Measurements from ENCODE around the gene DUT. TPM values are rescaled to one million over a fixed set of nuclear protein-coding genes. Genes with fewer than 3 reads are reported as not detected.

The DUT gene
- total RNA-seq, 1 donor from 2014 or later = 273 TPM

GRCh38 chr15:48366584-48367312 is 35.5 kb downstream of the DUT start:
- DNase-seq = no peak
- Mint-ChIP-seq H3K27ac (no peak overlapping the region), H3K4me1 (no peaks in the 10 kb centered on the region), H3K36me3 (ENCODE audit: low read depth) (no peaks in the 10 kb centered on the region), H3K9me3 (peaks cover 3% of the 10 kb centered on the region), H3K4me3 (no peak overlapping the region), H3K27me3 (peaks cover 12% of the 10 kb centered on the region)
- intact Hi-C loops (cut with micrococcal nuclease) = no loop called here

GRCh38 chr15:48367483-48367882 is 36.3 kb downstream of the DUT start:
- Mint-ChIP-seq H3K4me3 (no peak overlapping the region), H3K4me1 (no peaks in the 10 kb centered on the region), H3K27me3 (peaks cover 12% of the 10 kb centered on the region), H3K9me3 (peaks cover 3% of the 10 kb centered on the region), H3K36me3 (ENCODE audit: low read depth) (no peaks in the 10 kb centered on the region), H3K27ac (no peak overlapping the region)
- no peak for DNase-seq
- intact Hi-C loops (cut with micrococcal nuclease) = no loop called here

- Mint-ChIP-seq H3K27me3 (peaks cover 17% of the 10 kb centered on the region), H3K9me3 (no peaks in the 10 kb centered on the region), H3K4me1 (no peaks in the 10 kb centered on the region)
These were observed 39.2 kb downstream of the DUT start for GRCh38 chr15:48370460-48370859.

GRCh38 chr15:48371550-48371949 is 40.3 kb downstream of the DUT start:
- intact Hi-C loops (cut with micrococcal nuclease) = no loop called here
- no peak for DNase-seq
- Mint-ChIP-seq H3K4me1 (no peaks in the 10 kb centered on the region), H3K36me3 (ENCODE audit: low read depth) (no peaks in the 10 kb centered on the region), H3K27me3 (peaks cover 19% of the 10 kb centered on the region), H3K9me3 (no peaks in the 10 kb centered on the region), H3K4me3 (no peak overlapping the region), H3K27ac (no peak overlapping the region)

More at GRCh38 chr15:48370460-48370859, 39.2 kb downstream of the DUT start:
- H3K27ac Mint-ChIP-seq = no peak overlapping the region
- H3K36me3 Mint-ChIP-seq (ENCODE audit: low read depth) = no peaks in the 10 kb centered on the region
- no peak for DNase-seq
- intact Hi-C loops (cut with micrococcal nuclease) = no loop called here
- H3K4me3 Mint-ChIP-seq = no peak overlapping the region

- no peak for DNase-seq
- peaks cover 17% of the 10 kb centered on the region for H3K27me3 Mint-ChIP-seq
- H3K4me1 Mint-ChIP-seq = no peaks in the 10 kb centered on the region
- H3K36me3 Mint-ChIP-seq (ENCODE audit: low read depth) = no peaks in the 10 kb centered on the region
- intact Hi-C loops (cut with micrococcal nuclease) = no loop called here
- H3K9me3 Mint-ChIP-seq = no peaks in the 10 kb centered on the region
- H3K4me3 Mint-ChIP-seq = no peak overlapping the region
- no peak overlapping the region for H3K27ac Mint-ChIP-seq
These were observed 40.7 kb downstream of the DUT start for GRCh38 chr15:48371961-48372360.

GRCh38 chr15:48373821-48374451 is 42.7 kb downstream of the DUT start:
- H3K27ac Mint-ChIP-seq = no peak overlapping the region
- H3K4me3 Mint-ChIP-seq = no peak overlapping the region
- no peaks in the 10 kb centered on the region for H3K36me3 Mint-ChIP-seq (ENCODE audit: low read depth)
- peaks cover 18% of the 10 kb centered on the region for H3K27me3 Mint-ChIP-seq
- DNase-seq = no peak
- intact Hi-C loops (cut with micrococcal nuclease) = no loop called here
- H3K4me1 Mint-ChIP-seq = no peaks in the 10 kb centered on the region
- peaks cover 5% of the 10 kb centered on the region for H3K9me3 Mint-ChIP-seq

GRCh38 chr15:48374472-48374871 is 43.2 kb downstream of the DUT start:
- H3K36me3 Mint-ChIP-seq (ENCODE audit: low read depth) = no peaks in the 10 kb centered on the region
- H3K4me3 Mint-ChIP-seq = no peak overlapping the region
- H3K9me3 Mint-ChIP-seq = peaks cover 5% of the 10 kb centered on the region
- no peak for DNase-seq
- peaks cover 15% of the 10 kb centered on the region for H3K27me3 Mint-ChIP-seq
- no peaks in the 10 kb centered on the region for H3K4me1 Mint-ChIP-seq
- intact Hi-C loops (cut with micrococcal nuclease) = no loop called here
- H3K27ac Mint-ChIP-seq = no peak overlapping the region

GRCh38 chr15:48375767-48376166 is 44.5 kb downstream of the DUT start:
- no peak overlapping the region for H3K4me3 Mint-ChIP-seq
- intact Hi-C loops (cut with micrococcal nuclease) = no loop called here
- no peak for DNase-seq
- no peak overlapping the region for H3K27ac Mint-ChIP-seq
- H3K4me1 Mint-ChIP-seq = no peaks in the 10 kb centered on the region
- H3K36me3 Mint-ChIP-seq (ENCODE audit: low read depth) = no peaks in the 10 kb centered on the region
- H3K27me3 Mint-ChIP-seq = peaks cover 14% of the 10 kb centered on the region
- H3K9me3 Mint-ChIP-seq = peaks cover 5% of the 10 kb centered on the region

GRCh38 chr15:48380198-48380597 is 49.0 kb downstream of the DUT start:
- no peaks in the 10 kb centered on the region for H3K4me1 Mint-ChIP-seq
- peaks cover 14% of the 10 kb centered on the region for H3K27me3 Mint-ChIP-seq
- intact Hi-C loops (cut with micrococcal nuclease) = no loop called here
- peaks cover 5% of the 10 kb centered on the region for H3K9me3 Mint-ChIP-seq
- no peak for DNase-seq
- H3K36me3 Mint-ChIP-seq (ENCODE audit: low read depth) = no peaks in the 10 kb centered on the region
- no peak overlapping the region for H3K4me3 Mint-ChIP-seq
- no peak overlapping the region for H3K27ac Mint-ChIP-seq

GRCh38 chr15:48381861-48382260 is 50.6 kb downstream of the DUT start:
- no peaks in the 10 kb centered on the region for H3K4me1 Mint-ChIP-seq

GRCh38 chr15:48383031-48383430 is 51.8 kb downstream of the DUT start:
- no peaks in the 10 kb centered on the region for H3K9me3 Mint-ChIP-seq
- H3K27me3 Mint-ChIP-seq = peaks cover 8% of the 10 kb centered on the region
- H3K36me3 Mint-ChIP-seq (ENCODE audit: low read depth) = no peaks in the 10 kb centered on the region
- H3K4me3 Mint-ChIP-seq = no peak overlapping the region
- intact Hi-C loops (cut with micrococcal nuclease) = no loop called here
- no peak for DNase-seq
- no peaks in the 10 kb centered on the region for H3K4me1 Mint-ChIP-seq
- no peak overlapping the region for H3K27ac Mint-ChIP-seq

More at GRCh38 chr15:48381861-48382260, 50.6 kb downstream of the DUT start:
- DNase-seq = no peak
- Mint-ChIP-seq H3K27ac (no peak overlapping the region), H3K27me3 (peaks cover 9% of the 10 kb centered on the region), H3K36me3 (ENCODE audit: low read depth) (no peaks in the 10 kb centered on the region), H3K9me3 (peaks cover 5% of the 10 kb centered on the region), H3K4me3 (no peak overlapping the region)
- intact Hi-C loops (cut with micrococcal nuclease) = no loop called here

GRCh38 chr15:48384616-48385015 is 53.4 kb downstream of the DUT start:
- Mint-ChIP-seq H3K27me3 (peaks cover 10% of the 10 kb centered on the region), H3K4me1 (no peaks in the 10 kb centered on the region), H3K36me3 (ENCODE audit: low read depth) (no peaks in the 10 kb centered on the region), H3K27ac (no peak overlapping the region), H3K4me3 (no peak overlapping the region), H3K9me3 (no peaks in the 10 kb centered on the region)
- intact Hi-C loops (cut with micrococcal nuclease) = no loop called here
- no peak for DNase-seq

- H3K4me3 Mint-ChIP-seq = no peak overlapping the region
- no peaks in the 10 kb centered on the region for H3K9me3 Mint-ChIP-seq
These were observed 54.0 kb downstream of the DUT start for GRCh38 chr15:48385031-48385830.

More at GRCh38 chr15:48385031-48385830, 54.0 kb downstream of the DUT start:
- no peak for DNase-seq
- H3K27me3 Mint-ChIP-seq = peaks cover 10% of the 10 kb centered on the region
- H3K27ac Mint-ChIP-seq = no peak overlapping the region
- intact Hi-C loops (cut with micrococcal nuclease) = no loop called here
- no peaks in the 10 kb centered on the region for H3K4me1 Mint-ChIP-seq
- H3K36me3 Mint-ChIP-seq (ENCODE audit: low read depth) = no peaks in the 10 kb centered on the region

Measured in activated CD4-positive, alpha-beta T cell treated with anti-CD3 and anti-CD28 coated beads, Interleukin-2, amount 10 ng/mL, durations not matched to agents 24 days and 14 days (primary cell).